ENCODE results near the gene LEMD1.

LEMD1 gene

DNA sequence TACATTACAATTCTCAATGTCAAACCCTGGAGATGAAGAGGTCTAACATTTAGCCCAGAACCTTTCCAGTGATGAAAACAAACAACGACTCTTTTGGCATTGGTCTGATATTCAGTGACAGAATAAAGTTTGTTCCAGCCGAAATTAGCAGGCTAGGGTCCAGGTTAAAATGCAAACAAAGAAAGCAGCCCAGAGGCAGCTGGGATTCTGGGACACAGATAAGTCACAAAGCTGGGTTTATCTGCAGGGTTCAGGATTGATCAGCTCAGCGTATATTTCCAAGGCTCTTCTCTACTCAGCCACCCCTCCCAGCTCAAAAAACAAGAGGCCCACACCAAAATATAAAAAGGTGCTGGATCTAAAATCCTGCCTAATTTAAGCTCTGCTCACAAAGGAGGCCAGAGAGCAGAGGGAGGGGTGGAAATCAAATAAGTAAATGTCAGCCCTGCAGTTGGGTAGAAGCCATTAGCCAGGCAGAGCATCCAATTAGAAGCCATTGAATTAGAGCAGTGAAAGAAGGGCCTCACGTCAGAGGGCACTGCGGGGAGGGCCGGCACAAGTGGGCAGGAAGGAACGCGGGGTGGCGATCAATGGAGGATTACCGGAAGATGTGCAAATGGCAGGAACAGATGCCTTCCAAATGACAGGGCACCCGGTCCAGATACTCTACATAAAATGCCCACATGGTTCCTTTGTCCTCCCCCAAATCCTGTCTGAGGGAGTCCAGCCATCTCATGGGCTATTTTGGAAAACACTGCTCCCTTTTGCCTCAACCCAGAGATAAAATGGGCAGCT lies 61.9 kb downstream of the LEMD1 start:
- H3K27me3 ChIP-seq (replicated peaks; ENCODE audit: control insufficient read depth, insufficient read depth, low read length) = peaks cover 49% of the 10 kb centered on the region
- no peak overlapping the region for H3K4me3 ChIP-seq (ENCODE audit: low read length)
- DNase-seq (ENCODE audit: low read depth) = no peak
- no peaks in the 10 kb centered on the region for H3K36me3 ChIP-seq (ENCODE audit: control insufficient read depth, insufficient read depth, low read length, severe bottlenecking)
- peaks cover 9% of the 10 kb centered on the region for H3K4me1 ChIP-seq (ENCODE audit: control insufficient read depth, insufficient read depth, low read length)
- no peak overlapping the region for H3K9ac ChIP-seq (ENCODE audit: low read length)
- H3K9me3 ChIP-seq (ENCODE audit: control insufficient read depth, low read length) = no peaks in the 10 kb centered on the region

DNA sequence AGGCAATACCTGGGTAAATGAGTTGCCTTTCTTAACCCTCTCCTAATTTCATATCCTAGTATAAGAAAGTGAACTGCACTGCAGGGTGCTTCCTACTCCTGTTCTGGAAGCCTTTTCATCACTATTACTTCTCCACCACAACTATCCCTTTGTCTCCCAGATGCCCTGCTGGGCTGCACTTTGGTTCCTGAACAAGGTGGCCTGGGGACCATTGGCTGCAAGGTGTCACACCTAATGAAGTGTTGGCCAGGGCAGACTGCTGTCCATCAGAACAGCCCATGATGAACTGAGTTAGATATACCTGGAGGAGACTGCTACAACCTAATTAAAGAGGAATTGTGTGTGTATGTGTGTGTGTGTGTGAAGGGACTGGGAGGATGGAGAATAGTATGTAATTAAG lies 63.3 kb downstream of the LEMD1 start:
- no peaks in the 10 kb centered on the region for H3K36me3 ChIP-seq (ENCODE audit: control insufficient read depth, insufficient read depth, low read length, severe bottlenecking)
- no peak for DNase-seq (ENCODE audit: low read depth)
- H3K4me3 ChIP-seq (ENCODE audit: low read length) = no peak overlapping the region
- no peak overlapping the region for H3K9ac ChIP-seq (ENCODE audit: low read length)
- peaks cover 49% of the 10 kb centered on the region for H3K27me3 ChIP-seq (replicated peaks; ENCODE audit: control insufficient read depth, insufficient read depth, low read length)
- H3K4me1 ChIP-seq (ENCODE audit: control insufficient read depth, insufficient read depth, low read length) = peaks cover 9% of the 10 kb centered on the region
- H3K9me3 ChIP-seq (ENCODE audit: control insufficient read depth, low read length) = no peaks in the 10 kb centered on the region

DNA sequence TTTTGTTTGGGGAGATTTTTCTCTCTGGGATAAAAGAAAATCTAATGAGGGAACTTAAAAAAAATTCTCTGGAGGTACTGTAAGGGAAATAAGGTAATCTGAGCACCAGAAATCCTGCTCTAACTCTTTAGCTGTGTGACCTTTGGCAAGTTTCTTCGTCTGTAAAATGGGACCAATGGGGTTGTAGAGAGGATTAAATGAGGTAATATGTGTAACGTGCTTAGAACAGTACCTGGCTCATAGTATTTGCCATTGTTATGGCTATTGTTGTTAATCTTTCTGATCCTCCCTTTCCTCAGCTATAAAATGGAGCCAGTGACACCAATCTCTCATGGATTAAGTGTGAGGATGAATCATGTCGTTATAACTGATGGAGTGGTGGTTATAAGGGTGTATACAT lies 64.3 kb downstream of the LEMD1 start:
- Histone ChIP-seq H3K9ac (ENCODE audit: low read length) (no peak overlapping the region), H3K4me1 (ENCODE audit: control insufficient read depth, insufficient read depth, low read length) (peaks cover 9% of the 10 kb centered on the region), H3K9me3 (ENCODE audit: control insufficient read depth, low read length) (no peaks in the 10 kb centered on the region), H3K36me3 (ENCODE audit: control insufficient read depth, insufficient read depth, low read length, severe bottlenecking) (no peaks in the 10 kb centered on the region), H3K27me3 (replicated peaks; ENCODE audit: control insufficient read depth, insufficient read depth, low read length) (peaks cover 46% of the 10 kb centered on the region), H3K4me3 (ENCODE audit: low read length) (no peak overlapping the region)
- no peak for DNase-seq (ENCODE audit: low read depth)

DNA sequence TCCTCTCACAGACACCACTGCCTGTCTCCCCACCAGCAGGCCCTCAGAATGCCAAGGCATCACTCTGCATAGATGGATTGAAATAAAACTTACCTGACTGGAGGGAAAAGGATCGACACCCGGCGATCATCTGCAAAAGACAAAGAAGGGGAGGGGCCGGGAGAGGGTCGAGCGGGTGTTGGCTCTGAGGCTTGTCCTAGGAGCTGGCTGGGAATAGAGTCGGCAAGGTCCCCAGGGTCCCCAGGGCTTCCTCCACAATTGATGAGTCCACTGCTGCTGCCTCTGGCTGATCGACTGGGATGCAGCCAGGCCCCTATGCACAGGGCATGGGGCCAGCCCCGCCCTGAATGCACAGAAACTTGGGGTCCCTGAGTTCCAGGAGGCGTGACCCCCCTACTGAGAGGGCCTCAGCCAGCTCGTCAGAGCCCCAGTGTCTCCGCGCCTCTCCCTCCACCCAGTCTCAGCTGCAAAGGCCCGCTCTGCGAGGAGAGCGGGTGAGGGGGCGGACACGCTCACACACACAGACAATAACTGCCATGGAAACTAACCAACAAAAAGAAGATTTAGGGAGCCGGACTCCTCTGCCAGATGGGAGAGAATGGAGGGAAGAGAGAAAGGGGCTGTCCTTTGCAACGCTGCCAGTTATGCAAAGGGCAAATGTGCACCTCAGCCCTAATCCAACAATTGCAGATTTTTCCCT lies 65.3 kb downstream of the LEMD1 start, which contains the start of gene KLHDC8A:
TSS of gene KLHDC8A (minus strand) at position 483 of the 700 bp plus-strand sequence. CDS start 13,318 bp downstream, outside the sequence.
- peak within 1 kb of the TSS; percentile 29 for H3K4me3 ChIP-seq (ENCODE audit: low read length)
- no peak within 1 kb of the TSS for H3K9ac ChIP-seq (ENCODE audit: low read length)
- H3K9me3 ChIP-seq (ENCODE audit: control insufficient read depth, low read length) = no peaks in the 10 kb centered on the region
- DNase-seq (ENCODE audit: low read depth) = no peak
- H3K4me1 ChIP-seq (ENCODE audit: control insufficient read depth, insufficient read depth, low read length) = peaks cover 9% of the 10 kb centered on the region
- H3K36me3 ChIP-seq (ENCODE audit: control insufficient read depth, insufficient read depth, low read length, severe bottlenecking) = no peaks in the 10 kb centered on the region
- peaks cover 47% of the 10 kb centered on the region for H3K27me3 ChIP-seq (replicated peaks; ENCODE audit: control insufficient read depth, insufficient read depth, low read length)

DNA sequence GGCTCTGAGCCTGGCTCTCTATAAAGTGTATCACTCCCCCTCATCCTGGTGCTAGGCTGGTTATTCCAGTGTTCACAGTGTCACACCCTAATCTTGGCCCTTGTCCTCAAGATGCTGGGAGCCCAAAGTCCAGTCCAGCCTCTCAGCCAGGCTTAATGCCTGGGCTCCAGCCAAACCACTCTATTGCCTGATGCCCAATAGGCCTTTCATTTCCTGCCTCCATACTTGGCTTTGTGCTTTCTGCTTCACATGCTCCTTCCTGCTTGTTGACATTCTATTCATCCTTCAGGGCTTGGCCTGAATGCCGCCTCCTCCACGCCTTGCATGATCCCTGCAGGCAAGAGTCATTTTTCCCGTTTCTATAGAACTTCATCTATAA lies 66.8 kb downstream of the LEMD1 start:
- no peak for DNase-seq (ENCODE audit: low read depth)
- H3K4me3 ChIP-seq (ENCODE audit: low read length) = no peak overlapping the region

DNA sequence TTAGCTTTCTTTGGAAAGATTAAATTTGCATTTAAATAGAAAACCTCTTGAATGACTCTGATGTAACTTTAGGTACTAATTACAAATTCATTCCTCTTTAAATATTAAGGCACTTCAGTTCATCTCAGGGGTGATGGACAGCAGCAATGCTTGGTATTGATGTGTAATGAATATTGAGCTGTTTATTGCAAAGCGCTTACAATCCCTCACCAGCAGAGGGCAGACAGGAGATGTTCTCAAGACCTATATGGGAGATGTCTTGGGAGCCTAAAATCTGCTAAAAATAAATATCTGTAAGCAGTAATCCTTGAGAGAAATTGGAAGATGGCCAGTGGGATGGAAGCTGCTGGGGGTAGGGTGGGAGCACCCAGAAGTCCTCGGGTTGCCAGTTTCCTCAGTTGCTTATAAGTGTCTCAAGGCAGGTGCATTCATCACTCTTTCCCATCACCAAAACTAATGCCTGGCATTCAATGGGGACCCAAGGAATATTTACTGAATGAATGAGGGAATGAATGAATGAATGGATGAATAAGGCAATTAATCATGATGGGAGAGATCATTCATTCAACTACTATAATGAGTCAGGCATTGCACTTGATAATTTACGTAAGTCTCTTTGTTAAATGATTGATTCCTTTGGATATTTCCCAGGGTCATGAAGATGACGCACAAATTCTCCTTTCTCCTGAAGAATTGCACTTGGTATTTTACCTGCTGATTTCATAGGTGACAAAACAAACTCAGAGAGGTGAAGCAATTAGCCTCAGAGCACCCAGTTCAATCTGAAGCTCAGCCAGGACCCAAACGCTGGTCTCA lies 67.4 kb downstream of the LEMD1 start:
- H3K4me1 ChIP-seq (ENCODE audit: control insufficient read depth, insufficient read depth, low read length) = peaks cover 9% of the 10 kb centered on the region
- H3K9ac ChIP-seq (ENCODE audit: low read length) = no peak overlapping the region
- peaks cover 39% of the 10 kb centered on the region for H3K27me3 ChIP-seq (replicated peaks; ENCODE audit: control insufficient read depth, insufficient read depth, low read length)
- no peaks in the 10 kb centered on the region for H3K36me3 ChIP-seq (ENCODE audit: control insufficient read depth, insufficient read depth, low read length, severe bottlenecking)
- H3K9me3 ChIP-seq (ENCODE audit: control insufficient read depth, low read length) = no peaks in the 10 kb centered on the region
- peak; percentile 89 for DNase-seq (ENCODE audit: low read depth)
- no peak overlapping the region for H3K4me3 ChIP-seq (ENCODE audit: low read length)

More for the DNA sequence above, 66.8 kb downstream of the LEMD1 start:
- Histone ChIP-seq H3K9ac (ENCODE audit: low read length) (no peak overlapping the region), H3K9me3 (ENCODE audit: control insufficient read depth, low read length) (no peaks in the 10 kb centered on the region), H3K4me1 (ENCODE audit: control insufficient read depth, insufficient read depth, low read length) (peaks cover 9% of the 10 kb centered on the region), H3K36me3 (ENCODE audit: control insufficient read depth, insufficient read depth, low read length, severe bottlenecking) (no peaks in the 10 kb centered on the region), H3K27me3 (replicated peaks; ENCODE audit: control insufficient read depth, insufficient read depth, low read length) (peaks cover 41% of the 10 kb centered on the region)

DNA sequence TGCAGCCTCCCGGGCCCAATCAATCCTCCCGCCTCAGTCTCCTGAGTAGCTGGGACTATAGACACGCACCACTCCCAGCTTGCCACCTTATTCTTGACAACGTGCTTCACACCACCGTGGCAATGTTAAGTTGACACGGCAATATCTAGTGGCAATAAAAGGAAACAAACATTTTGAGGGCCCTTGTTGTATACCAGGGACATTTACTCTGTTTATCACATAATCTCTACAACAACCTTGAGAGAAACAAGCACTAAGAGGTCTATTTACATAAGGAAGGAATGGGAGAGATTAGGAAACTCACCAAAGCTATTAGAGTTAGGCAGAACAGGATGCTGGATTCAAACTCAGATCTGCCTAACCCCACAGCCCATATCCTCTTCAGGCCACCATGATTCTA lies 68.2 kb downstream of the LEMD1 start:
- H3K36me3 ChIP-seq (ENCODE audit: control insufficient read depth, insufficient read depth, low read length, severe bottlenecking) = no peaks in the 10 kb centered on the region
- no peak for DNase-seq (ENCODE audit: low read depth)
- peaks cover 9% of the 10 kb centered on the region for H3K4me1 ChIP-seq (ENCODE audit: control insufficient read depth, insufficient read depth, low read length)

DNA sequence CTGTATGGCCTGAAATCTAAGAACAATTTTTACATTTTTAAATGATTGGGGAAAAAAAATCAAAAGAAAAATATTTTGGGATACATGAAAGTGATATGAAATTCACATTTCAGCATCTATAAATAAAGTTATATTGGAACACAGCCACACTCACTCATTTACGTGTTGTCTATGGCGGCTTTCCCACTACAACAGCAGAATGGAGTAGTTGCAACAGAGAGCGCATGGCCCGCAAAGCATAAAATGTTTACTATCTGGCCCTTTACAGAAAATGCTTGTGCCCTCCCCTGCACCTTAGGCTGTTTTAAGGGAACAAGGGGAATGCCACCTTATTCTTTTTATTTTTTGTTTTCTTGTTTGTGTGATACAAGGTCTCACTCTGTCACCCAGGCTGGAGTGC lies 68.7 kb downstream of the LEMD1 start:
- H3K4me3 ChIP-seq (ENCODE audit: low read length) = no peak overlapping the region
- H3K9me3 ChIP-seq (ENCODE audit: control insufficient read depth, low read length) = no peaks in the 10 kb centered on the region
- DNase-seq (ENCODE audit: low read depth) = no peak
- peaks cover 43% of the 10 kb centered on the region for H3K27me3 ChIP-seq (replicated peaks; ENCODE audit: control insufficient read depth, insufficient read depth, low read length)
- no peak overlapping the region for H3K9ac ChIP-seq (ENCODE audit: low read length)
- H3K36me3 ChIP-seq (ENCODE audit: control insufficient read depth, insufficient read depth, low read length, severe bottlenecking) = no peaks in the 10 kb centered on the region
- peaks cover 9% of the 10 kb centered on the region for H3K4me1 ChIP-seq (ENCODE audit: control insufficient read depth, insufficient read depth, low read length)

More for the DNA sequence above, 68.2 kb downstream of the LEMD1 start:
- Histone ChIP-seq H3K9me3 (ENCODE audit: control insufficient read depth, low read length) (no peaks in the 10 kb centered on the region), H3K27me3 (replicated peaks; ENCODE audit: control insufficient read depth, insufficient read depth, low read length) (peaks cover 42% of the 10 kb centered on the region), H3K4me3 (ENCODE audit: low read length) (no peak overlapping the region), H3K9ac (ENCODE audit: low read length) (no peak overlapping the region)

DNA sequence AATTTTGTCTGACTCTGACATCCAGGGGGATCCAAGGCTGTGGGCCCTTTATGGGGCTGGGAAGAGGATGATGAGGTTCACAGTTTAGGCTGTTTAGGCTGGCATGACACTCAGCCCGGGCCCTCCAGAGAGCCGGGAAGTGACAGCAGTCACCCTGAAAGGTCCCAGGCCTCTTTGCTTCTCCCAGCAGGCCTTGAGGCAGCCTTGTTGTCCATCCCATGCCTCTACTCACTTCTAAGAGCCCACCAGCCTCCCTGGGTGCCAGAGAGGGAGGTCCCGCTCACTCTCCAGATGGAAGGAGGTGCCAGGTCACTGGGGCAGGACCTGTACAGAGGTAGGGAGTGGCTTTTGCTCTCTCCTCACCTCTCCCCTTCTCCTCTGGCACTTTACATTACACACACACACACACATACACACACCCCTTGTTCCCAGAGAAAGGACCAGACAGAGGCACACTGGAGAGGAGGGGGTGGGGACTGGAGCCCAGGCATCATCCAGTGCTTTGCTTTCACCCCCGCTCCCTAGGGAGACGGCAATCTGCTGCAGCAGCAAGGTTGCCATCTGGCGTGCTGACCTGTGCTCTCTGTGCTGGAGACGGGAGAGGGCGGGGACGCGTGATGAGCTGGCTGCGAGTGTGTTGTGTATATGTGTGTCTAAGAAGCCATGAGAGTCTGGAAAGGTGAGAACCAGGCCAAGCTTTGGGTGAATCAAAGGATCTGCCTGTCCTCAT lies 69.7 kb downstream of the LEMD1 start:
- H3K4me1 ChIP-seq (ENCODE audit: control insufficient read depth, insufficient read depth, low read length) = peaks cover 8% of the 10 kb centered on the region
- H3K36me3 ChIP-seq (ENCODE audit: control insufficient read depth, insufficient read depth, low read length, severe bottlenecking) = no peaks in the 10 kb centered on the region
- H3K4me3 ChIP-seq (ENCODE audit: low read length) = no peak overlapping the region
- peaks cover 48% of the 10 kb centered on the region for H3K27me3 ChIP-seq (replicated peaks; ENCODE audit: control insufficient read depth, insufficient read depth, low read length)
- no peaks in the 10 kb centered on the region for H3K9me3 ChIP-seq (ENCODE audit: control insufficient read depth, low read length)
- H3K9ac ChIP-seq (ENCODE audit: low read length) = no peak overlapping the region
- no peak for DNase-seq (ENCODE audit: low read depth)

DNA sequence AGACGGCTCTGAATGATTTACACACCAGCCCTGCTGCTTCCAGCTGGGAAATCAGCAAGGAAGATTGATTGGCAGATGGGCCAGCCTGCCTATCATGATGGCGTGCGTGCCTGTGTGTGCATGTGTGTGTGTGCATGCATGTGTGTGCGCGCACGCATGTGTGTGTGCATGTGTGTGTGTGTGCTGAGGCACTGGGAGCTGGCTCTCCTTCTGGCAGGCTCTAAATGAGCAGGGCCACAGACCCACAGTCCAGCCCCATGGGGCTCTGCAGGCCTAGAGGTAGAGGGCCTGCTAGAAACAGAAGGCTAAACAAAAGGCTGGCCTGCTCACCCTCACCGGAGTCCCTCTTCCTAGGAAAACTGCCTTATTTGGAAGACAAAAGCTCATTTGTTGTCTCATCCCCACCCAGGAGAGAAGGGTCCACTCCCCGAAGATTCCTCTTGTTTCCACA lies 71.1 kb downstream of the LEMD1 start:
- Histone ChIP-seq H3K36me3 (ENCODE audit: control insufficient read depth, insufficient read depth, low read length, severe bottlenecking) (no peaks in the 10 kb centered on the region), H3K9me3 (ENCODE audit: control insufficient read depth, low read length) (no peaks in the 10 kb centered on the region), H3K4me1 (ENCODE audit: control insufficient read depth, insufficient read depth, low read length) (no peaks in the 10 kb centered on the region), H3K4me3 (ENCODE audit: low read length) (no peak overlapping the region), H3K27me3 (replicated peaks; ENCODE audit: control insufficient read depth, insufficient read depth, low read length) (peaks cover 51% of the 10 kb centered on the region), H3K9ac (ENCODE audit: low read length) (no peak overlapping the region)
- DNase-seq (ENCODE audit: low read depth) = no peak
